MM.1S (cell line): ENCODE data around the gene PHACTR4.
"Not testable (repeated sequence)": the region's sequence is repeated elsewhere in the genome, so short reads cannot be mapped to it uniquely, and the experiment has no call there.

Source experiments
- DNase-seq: peaks from one replicate; pipeline ENCODE4 v3.0.0-alpha.2; 2015
- H2AFZ ChIP-seq: fragments of 300-600 bp; sonication (generic); 2 replicates; pipeline ENCODE4 v1.6.0; 2016; ENCODE audit warnings: antibody characterized with exemption, low read length
- H3F3A ChIP-seq: fragments of 300-600 bp; sonication (generic); 2 replicates; pipeline ENCODE4 v1.6.1; 2016; ENCODE audit warnings: mild to moderate bottlenecking, antibody characterized with exemption, low read length, moderate library complexity, mixed read lengths; ENCODE audit not compliant: insufficient read depth
- H3K27ac ChIP-seq: fragments of 300-600 bp; sonication (generic); 2 replicates; pipeline ENCODE4 v1.5.1; 2016; ENCODE audit warnings: mild to moderate bottlenecking, low read length
- H3K27me3 ChIP-seq: fragments of 300-600 bp; sonication (generic); replicated peaks from 2 replicates; pipeline ENCODE4 v1.6.0; 2016; ENCODE audit warnings: low read length; ENCODE audit not compliant: insufficient read depth
- H3K36me3 ChIP-seq: fragments of 300-600 bp; sonication (generic); replicated peaks from 2 replicates; pipeline ENCODE4 v1.6.1; 2016; ENCODE audit warnings: mild to moderate bottlenecking, low read length, mixed read lengths; ENCODE audit not compliant: insufficient read depth
- H3K4me1 ChIP-seq: fragments of 300-600 bp; sonication (generic); 2 replicates; pipeline ENCODE4 v1.6.1; 2016; ENCODE audit warnings: low read length, mixed read lengths
- H3K4me2 ChIP-seq: fragments of 300-600 bp; sonication (generic); 2 replicates; pipeline ENCODE4 v1.6.0; 2016; ENCODE audit warnings: low read depth, low read length
- H3K4me3 ChIP-seq: fragments of 300-600 bp; sonication (generic); 2 replicates; pipeline ENCODE4 v1.5.1; 2016; ENCODE audit warnings: low read length, mixed read lengths
- H3K79me2 ChIP-seq: fragments of 300-600 bp; sonication (generic); 2 replicates; pipeline ENCODE4 v1.6.1; 2016; ENCODE audit warnings: mixed run types, low read length, mixed read lengths
- H3K9ac ChIP-seq: fragments of 300-600 bp; sonication (generic); 2 replicates; pipeline ENCODE4 v1.6.1; 2016; ENCODE audit warnings: low read length, mixed read lengths
- H3K9me2 ChIP-seq: fragments of 300-600 bp; sonication (generic); replicated peaks from 2 replicates; pipeline ENCODE4 v1.6.1; 2016; ENCODE audit warnings: mild to moderate bottlenecking, low read length, mixed read lengths; ENCODE audit not compliant: insufficient read depth
- H3K9me3 ChIP-seq: fragments of 300-600 bp; sonication (generic); replicated peaks from 2 replicates; pipeline ENCODE4 v1.6.1; 2016; ENCODE audit warnings: mild to moderate bottlenecking, low read length, mixed read lengths; ENCODE audit not compliant: insufficient read depth
- H4K20me1 ChIP-seq: fragments of 300-600 bp; sonication (generic); 2 replicates; pipeline ENCODE4 v1.6.1; 2016; ENCODE audit warnings: mild to moderate bottlenecking, low read length, moderate library complexity, mixed read lengths; ENCODE audit not compliant: insufficient read depth
- CTCF ChIP-seq: fragments of 300-600 bp; sonication (generic); IDR thresholded peaks from 2 replicates; pipeline ENCODE4 v1.5.1; 2016; ENCODE audit warnings: antibody characterized with exemption, low read length, mixed read lengths
- EZH2 ChIP-seq: fragments of 300-600 bp; sonication (generic); optimal IDR thresholded peaks from 2 replicates; pipeline ENCODE3; 2017; ENCODE audit warnings: low read depth, mild to moderate bottlenecking, antibody characterized with exemption, low read length, mixed read lengths
- EZH2phosphoT487 ChIP-seq: fragments of 300-600 bp; sonication (generic); IDR thresholded peaks from 2 replicates; pipeline ENCODE4 v1.6.1; 2018; ENCODE audit warnings: antibody characterized with exemption, low read length

The PHACTR4 gene

GRCh38 chr1:28518000-28518744 is 148.6 kb downstream of the PHACTR4 start:
- peak overlapping the region; percentile 43 for H2AFZ ChIP-seq

DNA sequence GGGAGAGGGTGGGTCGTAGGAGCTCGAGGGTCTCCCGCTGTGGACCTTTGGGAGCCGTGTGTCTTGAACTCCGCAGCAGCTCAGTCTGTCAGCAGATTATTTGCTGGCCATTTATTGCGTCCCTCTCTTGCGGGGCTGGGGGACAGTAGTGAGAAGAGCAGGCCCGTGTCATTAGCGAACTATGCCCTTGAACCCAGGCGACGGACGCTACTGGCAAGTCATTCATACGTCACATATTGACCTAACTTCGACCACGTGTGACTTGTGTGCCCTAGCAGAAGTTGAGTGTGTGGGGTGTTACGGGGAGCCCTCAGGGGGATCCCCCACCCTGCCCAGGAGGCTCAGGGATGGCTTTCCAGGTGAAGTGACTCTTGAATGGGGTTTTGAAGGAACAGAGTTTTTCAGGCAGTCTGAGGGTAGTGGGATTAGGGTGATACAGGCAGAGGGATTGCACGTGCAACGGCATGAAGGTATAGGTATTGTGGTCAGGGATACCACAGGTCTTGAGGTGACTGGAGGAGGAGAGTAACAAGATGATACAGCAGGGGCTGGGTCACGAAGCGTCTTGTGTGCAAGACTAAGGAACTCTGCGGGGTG is 149.3 kb downstream of the PHACTR4 start:
- no peak for TF ChIP-seq CTCF
- no peak for TF ChIP-seq EZH2phosphoT487
- no peak for TF ChIP-seq EZH2
- Histone ChIP-seq H3K9me2 (no peaks in the 10 kb centered on the region), H2AFZ (peak overlapping the region; percentile 43)

More at GRCh38 chr1:28518000-28518744, 148.6 kb downstream of the PHACTR4 start:
- Histone ChIP-seq H3K4me3 (peak overlapping the region; percentile 90), H3K27me3 (no peaks in the 10 kb centered on the region), H3K4me1 (peaks cover 10% of the 10 kb centered on the region), H3K9ac (peak overlapping the region; percentile 92), H3K27ac (peak overlapping the region; percentile 85), H3K9me3 (no peaks in the 10 kb centered on the region), H3F3A (peaks cover 36% of the 10 kb centered on the region), H3K4me2 (peak overlapping the region; percentile 88), H3K79me2 (peaks cover 46% of the 10 kb centered on the region), H3K36me3 (0 out of 2 replicates have a peak, but pooled peaks cover 3% of the 10 kb centered on the region), H3K9me2 (no peaks in the 10 kb centered on the region), H4K20me1 (0 out of 2 replicates have a peak, but pooled peaks cover 2% of the 10 kb centered on the region)
- peak; percentile 93 for DNase-seq
- TF ChIP-seq EZH2phosphoT487 (no peak), EZH2 (no peak), CTCF (peak; percentile 91)

DNA sequence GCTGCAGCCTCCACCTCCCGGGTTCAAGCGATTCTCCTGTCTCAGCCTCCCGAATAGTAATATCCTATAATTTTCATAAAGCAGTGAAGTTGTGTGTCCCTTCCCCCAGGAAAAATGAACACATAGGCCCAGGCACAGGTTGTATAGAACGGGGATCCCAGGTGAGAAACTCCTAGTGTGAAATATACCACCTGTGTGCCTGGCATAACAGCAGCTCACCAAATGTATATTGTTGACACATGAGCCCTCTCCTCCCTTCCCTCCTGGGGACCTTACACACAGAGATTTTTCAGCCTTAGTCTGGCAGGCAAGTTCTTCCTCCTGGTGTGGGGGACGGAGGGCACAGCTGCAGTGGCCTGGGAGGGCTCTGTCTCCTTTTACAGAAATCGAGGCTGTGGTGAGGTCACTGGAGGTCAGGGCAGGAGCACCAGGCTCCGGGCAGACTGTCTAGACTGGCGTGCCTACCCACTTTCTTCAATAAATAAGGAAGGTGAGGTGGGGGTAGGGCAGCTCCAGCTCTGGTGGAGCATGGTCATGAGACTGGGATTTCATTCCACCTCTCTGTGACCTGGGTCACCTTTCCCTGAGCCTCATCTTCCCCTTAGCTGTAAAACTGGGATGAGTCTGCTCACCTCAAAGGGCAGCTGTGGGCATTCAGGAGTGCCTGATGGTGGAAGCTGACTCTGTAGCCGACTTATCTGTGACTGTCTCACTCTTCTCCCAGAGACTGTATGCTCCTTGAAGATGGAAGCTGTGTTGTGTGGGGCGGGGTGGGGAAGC is 150.6 kb downstream of the PHACTR4 start:
- H3K9ac ChIP-seq: no peak overlapping the region
- H3K27ac ChIP-seq: no peak overlapping the region
- no peak overlapping the region for H2AFZ ChIP-seq
- DNase-seq: no peak
- no peaks in the 10 kb centered on the region for H4K20me1 ChIP-seq
- TF ChIP-seq EZH2phosphoT487: no peak
- no peak for TF ChIP-seq CTCF
- no peak for TF ChIP-seq EZH2
- 0 out of 2 replicates have a peak, but pooled peaks cover 3% of the 10 kb centered on the region for H3K36me3 ChIP-seq
- H3K4me2 ChIP-seq: no peak overlapping the region; the same call in 1 of the 2 replicates
- H3K9me2 ChIP-seq: no peaks in the 10 kb centered on the region
- no peak overlapping the region for H3K4me3 ChIP-seq
- H3K9me3 ChIP-seq: no peaks in the 10 kb centered on the region
- peaks cover 24% of the 10 kb centered on the region for H3F3A ChIP-seq
- peaks cover 66% of the 10 kb centered on the region for H3K79me2 ChIP-seq
- no peaks in the 10 kb centered on the region for H3K27me3 ChIP-seq
- peaks cover 10% of the 10 kb centered on the region for H3K4me1 ChIP-seq

More for the DNA sequence above, 149.3 kb downstream of the PHACTR4 start:
- Histone ChIP-seq H3K36me3 (0 out of 2 replicates have a peak, but pooled peaks cover 3% of the 10 kb centered on the region), H3K27ac (peak overlapping the region; percentile 79), H3K4me1 (peaks cover 10% of the 10 kb centered on the region), H3K9ac (peak overlapping the region; percentile 92), H3K27me3 (no peaks in the 10 kb centered on the region), H3K4me2 (peak overlapping the region; percentile 88), H3K9me3 (no peaks in the 10 kb centered on the region), H3K79me2 (peaks cover 53% of the 10 kb centered on the region), H3F3A (peaks cover 30% of the 10 kb centered on the region), H4K20me1 (0 out of 2 replicates have a peak, but pooled peaks cover 2% of the 10 kb centered on the region), H3K4me3 (peak overlapping the region; percentile 90)
- DNase-seq: peak; percentile 59

DNA sequence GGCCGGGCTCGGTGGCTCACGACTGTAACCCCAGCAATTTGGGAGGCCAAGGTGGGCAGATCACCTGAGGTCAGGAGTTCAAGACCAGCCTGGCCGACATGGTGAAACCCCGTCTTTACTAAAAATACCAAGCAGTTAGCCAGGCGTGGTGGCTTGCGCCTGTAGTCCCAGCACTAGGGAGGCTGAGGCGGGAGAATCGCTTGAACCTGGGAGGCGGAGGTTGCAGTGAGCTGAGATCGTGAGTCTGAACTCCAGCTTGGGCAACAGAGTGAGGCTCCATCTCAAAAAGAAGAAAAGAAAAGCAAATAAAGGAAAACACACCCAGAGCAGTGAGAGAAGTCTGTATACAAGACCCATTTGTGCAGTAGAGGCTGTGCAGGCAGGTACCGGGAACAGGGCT is 151.3 kb downstream of the PHACTR4 start:
- not testable (repeated sequence) for H3K9ac ChIP-seq, H2AFZ ChIP-seq, H3K4me2 ChIP-seq, H3K4me3 ChIP-seq, H3K27ac ChIP-seq, DNase-seq, H4K20me1 ChIP-seq, H3K4me1 ChIP-seq, H3K27me3 ChIP-seq, H3K36me3 ChIP-seq, H3K9me2 ChIP-seq, H3K9me3 ChIP-seq
- Histone ChIP-seq H3F3A (peaks cover 20% of the 10 kb centered on the region), H3K79me2 (peaks cover 73% of the 10 kb centered on the region)
